HG02588 (cell line): ENCODE results near the gene PAM16.
"Not testable (repeated sequence)": the region's sequence is repeated elsewhere in the genome, so short reads cannot be mapped to it uniquely, and the experiment has no call there.

Source experiments
- ATAC-seq: cut with Tn5 transposase; IDR thresholded peaks from one replicate; pipeline ENCODE4 v1.9.1; 2021; ENCODE audit warnings: mild to moderate bottlenecking, moderate library complexity; ENCODE audit not compliant: unreplicated experiment

The PAM16 gene

GRCh38 chr16:4354512-4355409, 3.6 kb upstream of the PAM16 start:
- ATAC-seq: no peak

DNA sequence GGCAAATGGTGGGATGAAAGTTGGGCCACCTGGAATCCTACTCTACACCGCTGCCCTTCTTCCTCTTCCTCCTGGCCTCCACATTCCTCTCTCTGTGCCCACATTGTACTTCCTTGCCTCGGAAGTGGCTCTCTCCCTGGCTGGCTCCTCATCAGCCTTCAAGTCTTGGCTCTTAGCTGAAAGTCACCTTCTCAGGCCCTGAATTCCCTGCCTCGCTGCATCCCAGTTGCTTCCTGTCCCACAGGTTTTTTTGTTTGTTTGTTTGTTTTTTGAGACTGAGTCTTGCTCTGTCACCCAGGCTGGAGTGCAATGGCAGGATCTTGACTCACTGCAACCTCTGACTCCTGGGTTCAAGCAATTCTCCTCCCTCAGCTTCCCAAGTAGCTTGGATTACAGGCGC, 2.6 kb upstream of the PAM16 start:
- no peak for ATAC-seq

DNA sequence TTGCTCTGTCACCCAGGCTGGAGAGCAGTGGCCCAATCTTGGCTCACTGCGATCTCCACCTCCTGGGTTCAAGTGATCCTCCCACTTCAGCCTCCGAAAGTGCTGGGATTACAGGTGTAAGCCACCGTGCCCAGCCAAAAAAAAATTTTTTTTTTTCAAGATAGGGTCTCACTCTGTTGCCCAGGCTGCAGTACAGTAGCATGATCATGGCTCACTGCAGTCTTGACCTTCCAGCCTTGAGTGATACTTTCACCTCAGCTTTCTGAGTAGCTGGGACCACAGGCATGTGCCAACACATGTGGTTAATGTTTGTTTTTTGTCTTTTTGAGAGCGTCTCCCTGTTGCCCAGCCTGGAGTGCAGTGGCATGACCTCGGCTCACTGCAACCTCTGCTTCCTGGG, 1.7 kb upstream of the PAM16 start:
- ATAC-seq: no peak

GRCh38 chr16:4351880-4352279, 759 bp upstream of the PAM16 start:
- ATAC-seq: no peak

- no peak for ATAC-seq
Observed at GRCh38 chr16:4350365-4350786, 745 bp downstream of the PAM16 start.

GRCh38 chr16:4349332-4349731, 1.8 kb downstream of the PAM16 start:
- ATAC-seq: no peak

DNA sequence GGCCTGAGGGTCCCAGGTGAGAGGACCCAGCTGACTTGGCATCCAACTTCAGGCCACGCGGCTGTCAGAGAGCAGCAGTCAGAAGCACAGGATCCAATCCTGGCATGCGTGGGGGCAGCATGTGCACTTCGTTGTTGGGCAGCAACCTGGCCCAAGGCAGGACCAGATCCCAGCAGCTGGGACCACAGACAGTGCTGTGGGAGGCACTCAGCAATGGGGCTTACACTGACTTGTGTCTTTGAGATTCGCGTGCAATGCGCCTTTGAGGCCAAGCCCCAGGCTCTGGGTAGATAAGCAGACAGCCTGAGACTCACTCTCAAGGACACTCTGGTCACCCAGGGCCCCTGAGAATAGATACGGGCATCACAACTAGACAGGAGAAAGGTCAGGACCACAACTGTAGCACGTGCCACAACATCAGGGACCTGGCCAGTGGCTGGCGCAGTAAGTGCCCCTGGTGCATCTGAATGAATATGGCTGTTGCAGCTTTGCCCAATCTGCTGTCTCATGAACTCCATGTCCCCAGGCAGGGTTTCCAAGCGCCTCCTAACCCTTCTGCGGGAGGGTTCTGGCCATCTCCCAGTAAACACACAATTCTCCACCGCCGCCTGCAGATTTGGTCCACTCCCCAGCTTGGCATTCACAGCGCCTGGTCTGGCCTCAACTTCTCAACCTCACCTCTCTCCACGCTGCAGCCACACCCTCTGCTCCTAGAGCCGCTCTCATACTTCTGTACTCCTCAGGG, 3.2 kb downstream of the PAM16 start:
- no peak for ATAC-seq

- no peak for ATAC-seq
Observed at GRCh38 chr16:4347010-4347409, 4.1 kb downstream of the PAM16 start.

DNA sequence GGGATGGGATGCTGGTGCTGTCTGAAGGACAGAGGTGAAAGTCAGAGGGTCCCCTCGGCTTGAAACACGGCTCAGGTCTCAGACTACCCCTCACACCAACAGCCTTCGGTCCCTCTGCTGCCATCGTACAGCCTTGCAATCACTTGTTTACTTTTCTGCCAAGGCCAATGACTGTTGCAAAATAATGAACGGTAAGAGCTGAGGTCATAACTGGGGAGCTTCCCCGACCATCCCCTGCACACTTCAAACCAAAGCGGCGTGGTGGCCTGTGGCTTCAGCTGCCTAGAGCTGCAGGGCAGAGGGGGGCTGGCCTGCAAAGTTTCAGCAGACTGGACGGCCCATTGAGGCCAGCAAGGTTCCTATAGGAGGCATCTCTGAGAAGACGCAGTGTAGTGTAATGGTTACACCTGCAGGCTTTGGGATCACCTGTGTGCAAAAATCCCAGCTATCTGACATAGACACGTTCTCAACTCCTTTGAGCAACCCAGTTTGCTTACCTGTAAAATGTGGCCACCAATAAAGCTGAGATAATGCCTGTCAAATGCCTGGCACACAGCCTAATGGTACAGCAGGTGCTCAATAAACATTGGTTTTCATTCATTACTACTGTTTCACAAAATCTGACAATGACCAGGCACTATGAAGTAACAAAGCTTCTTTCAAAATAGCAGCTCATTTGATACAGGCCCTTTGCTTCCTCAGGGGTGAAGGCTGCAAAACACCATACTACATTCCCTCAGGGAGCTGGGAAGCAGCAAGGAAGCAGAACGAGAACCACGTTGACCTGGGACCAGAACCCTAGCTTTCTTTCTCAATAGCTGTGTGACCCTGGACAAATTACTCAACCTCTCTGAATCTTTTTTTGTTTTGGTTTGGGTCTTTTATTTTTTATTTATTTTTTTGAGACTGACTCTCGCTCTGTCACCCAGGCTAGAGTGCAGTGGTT, 5.0 kb downstream of the PAM16 start:
- no peak for ATAC-seq

DNA sequence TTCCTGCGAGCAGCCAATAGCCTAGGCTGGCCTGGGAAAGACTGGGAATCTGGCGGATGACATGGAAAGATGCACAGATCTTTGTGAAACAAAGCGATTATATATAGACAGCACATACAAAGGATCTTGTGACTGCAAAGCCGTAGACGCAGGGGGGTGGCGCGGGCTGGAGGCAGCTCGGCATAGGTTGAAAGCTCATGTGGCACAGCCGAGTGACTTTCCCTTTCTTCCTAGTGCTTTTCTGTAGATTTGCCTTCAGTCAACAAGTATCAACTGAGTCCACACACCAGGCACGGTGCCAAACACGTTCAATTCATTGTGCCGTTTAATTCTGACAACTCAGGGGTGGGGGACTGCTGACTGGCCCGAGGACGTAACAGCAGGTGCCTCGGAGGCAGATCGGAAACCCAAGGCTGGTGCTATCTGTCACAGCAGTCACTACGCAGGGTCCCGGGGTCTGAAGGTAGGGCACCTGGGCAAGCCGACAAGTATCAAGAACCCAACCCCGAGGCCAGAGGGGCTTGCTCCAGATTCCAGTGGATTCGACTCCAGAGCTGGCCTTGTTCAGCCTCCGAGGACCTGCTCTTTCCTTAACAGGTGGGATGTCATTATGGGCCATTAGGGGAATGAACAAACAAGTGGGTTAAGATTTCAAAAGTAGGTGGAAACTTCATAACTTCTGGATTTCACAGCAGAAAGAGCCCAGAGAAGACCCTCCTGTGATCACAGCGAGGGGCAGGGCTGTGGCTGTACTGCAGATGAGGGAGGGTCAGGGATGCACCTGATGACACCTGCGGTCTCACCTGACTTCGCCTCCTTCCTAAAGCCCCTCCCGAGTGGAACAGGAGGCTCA, 5.9 kb downstream of the PAM16 start:
- ATAC-seq: no peak

GRCh38 chr16:4344300-4344982, 6.7 kb downstream of the PAM16 start:
- ATAC-seq: not testable (repeated sequence)

- no peak for ATAC-seq
Observed at GRCh38 chr16:4342866-4343744, 8.0 kb downstream of the PAM16 start.

GRCh38 chr16:4341250-4341649, 9.9 kb downstream of the PAM16 start:
- ATAC-seq: no peak

DNA sequence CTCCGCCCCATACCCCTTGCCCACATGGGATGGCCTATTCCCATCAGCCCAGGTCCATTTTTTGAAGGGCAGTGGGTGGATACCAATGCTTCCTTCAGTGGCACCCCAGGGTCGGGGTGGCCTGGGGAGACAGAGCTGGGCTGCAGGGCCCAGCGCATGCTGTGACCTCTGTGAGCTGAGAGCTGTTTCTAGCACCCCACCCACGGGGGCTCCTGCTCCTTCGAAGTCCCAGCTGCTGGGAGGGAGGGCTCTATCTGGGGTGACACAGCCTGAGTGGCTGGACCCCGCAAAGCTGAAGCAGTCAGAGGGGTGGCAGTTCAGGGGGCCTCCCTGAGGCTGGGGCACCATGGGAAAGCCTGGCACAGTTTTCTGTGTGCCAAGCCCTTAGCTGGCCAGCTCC, 10.7 kb downstream of the PAM16 start:
- no peak for ATAC-seq

DNA sequence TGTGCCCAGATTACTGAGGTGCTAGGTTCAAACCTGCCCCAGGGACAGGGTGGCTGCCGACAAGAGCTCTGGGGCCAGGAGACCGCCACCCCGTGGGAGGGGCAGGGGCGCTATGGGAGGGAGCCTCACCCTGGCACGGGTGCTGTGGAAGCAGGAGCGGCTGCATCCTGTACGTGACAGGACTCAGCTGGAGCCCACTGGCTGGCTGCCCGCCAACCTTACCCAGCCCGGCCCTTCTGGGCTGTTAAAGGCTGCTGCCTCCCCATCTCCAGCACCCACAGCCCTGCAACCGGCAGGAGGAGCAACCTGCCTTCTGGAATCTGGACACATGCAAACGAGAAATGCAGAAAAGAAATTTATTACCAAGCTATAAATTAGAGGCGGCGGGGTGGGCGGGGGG, 11.2 kb downstream of the PAM16 start:
- no peak for ATAC-seq

DNA sequence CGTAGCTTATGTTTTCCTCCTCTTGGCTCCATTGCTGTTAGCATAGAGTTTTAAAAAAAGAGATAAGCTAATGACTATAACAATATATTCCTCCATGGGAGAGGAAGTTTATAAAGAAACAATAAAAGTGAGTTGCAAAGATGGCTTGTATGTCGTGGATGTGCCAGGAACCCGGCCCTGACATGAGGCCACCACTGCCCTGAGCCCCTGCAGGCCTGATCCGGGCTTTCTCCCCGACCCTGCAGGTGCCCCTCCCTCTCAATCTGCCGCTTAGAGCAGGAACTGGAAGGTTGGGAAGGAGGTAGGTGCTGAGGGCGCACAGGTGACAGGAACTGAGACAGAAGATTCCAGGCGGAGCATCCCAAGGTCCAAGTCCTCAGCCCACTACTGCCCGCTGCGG, 11.7 kb downstream of the PAM16 start:
- ATAC-seq: no peak

DNA sequence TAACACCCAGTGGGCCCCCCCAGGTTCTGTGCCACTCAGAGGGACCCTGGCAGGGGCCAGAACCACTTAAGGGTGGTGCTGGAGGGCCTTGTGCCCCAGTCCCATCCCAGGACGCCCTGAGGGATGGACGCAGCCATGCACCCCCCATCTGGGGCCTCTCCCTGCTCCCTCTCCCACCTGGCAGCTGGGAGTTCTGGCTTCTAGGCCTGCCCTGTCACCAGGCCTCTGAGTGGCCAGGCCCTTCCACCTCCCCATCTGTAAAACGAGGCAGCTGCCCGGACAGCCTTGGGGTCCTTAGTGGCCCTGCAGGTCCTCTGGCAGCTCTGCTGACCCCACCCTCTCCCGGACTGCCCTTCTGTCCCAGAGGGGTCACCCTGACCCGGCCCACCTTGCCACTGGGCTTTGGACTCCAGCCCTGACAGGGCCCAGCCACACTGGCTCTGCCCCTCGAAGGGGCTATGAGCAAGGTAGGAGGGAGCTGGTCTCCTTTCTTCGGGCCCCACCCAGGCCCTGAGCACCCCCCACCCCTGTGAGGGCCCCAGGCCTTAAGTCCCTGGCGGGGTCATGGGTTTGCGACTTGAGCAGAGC, 12.3 kb downstream of the PAM16 start:
- ATAC-seq: no peak

DNA sequence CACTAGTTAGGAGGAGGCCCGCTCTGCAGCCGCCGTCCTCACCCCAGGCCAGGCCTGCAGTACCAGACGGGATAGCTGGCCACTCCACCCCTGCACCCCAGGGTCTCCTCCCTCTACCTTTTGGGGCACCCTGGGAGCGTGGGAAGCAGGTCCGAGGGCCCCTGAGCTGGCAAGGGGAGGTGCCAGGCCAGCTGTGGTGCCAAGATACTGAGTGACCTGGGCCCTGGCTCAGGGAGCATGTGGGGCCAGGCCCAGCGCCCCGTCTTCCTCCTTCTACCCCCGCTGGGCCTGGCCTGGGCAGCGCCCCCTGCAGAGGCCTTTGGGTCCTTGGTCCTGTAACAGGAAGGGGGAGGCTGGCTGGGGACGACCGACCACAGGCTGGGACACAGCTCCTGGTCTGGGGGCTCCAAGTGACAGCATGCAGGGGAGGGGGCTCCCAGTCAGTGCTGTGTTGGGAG, 13.0 kb downstream of the PAM16 start:
- ATAC-seq: no peak
